Glutamatergic neuron (in vitro differentiated cells): Measurements from ENCODE around the gene IL21. TPM values are rescaled to one million over a fixed set of nuclear protein-coding genes. Genes with fewer than 3 reads are reported as not detected.

ENCODE experiments used
- DNase-seq: peaks from one replicate; pipeline ENCODE4 v3.0.0; 2022
- H3K27ac Mint-ChIP-seq: one replicate; pipeline ENCODE4 v1.8.0; 2020; ENCODE audit warnings: mild to moderate bottlenecking, mixed read lengths, inconsistent platforms; ENCODE audit not compliant: unreplicated experiment
- H3K27me3 Mint-ChIP-seq: one replicate; pipeline ENCODE4 v1.8.0; 2020; ENCODE audit warnings: mild to moderate bottlenecking, moderate library complexity, mixed read lengths, inconsistent platforms; ENCODE audit not compliant: unreplicated experiment
- H3K36me3 Mint-ChIP-seq: one replicate; pipeline ENCODE4 v1.8.0; 2020; ENCODE audit warnings: mild to moderate bottlenecking, mixed read lengths, inconsistent platforms; ENCODE audit not compliant: unreplicated experiment
- H3K4me1 Mint-ChIP-seq: one replicate; pipeline ENCODE4 v1.8.0; 2020; ENCODE audit warnings: mild to moderate bottlenecking, low read depth, mixed read lengths, inconsistent platforms; ENCODE audit not compliant: unreplicated experiment
- H3K4me3 Mint-ChIP-seq: one replicate; pipeline ENCODE4 v1.8.0; 2020; ENCODE audit warnings: mild to moderate bottlenecking, mixed read lengths, inconsistent platforms; ENCODE audit not compliant: unreplicated experiment
- H3K9me3 Mint-ChIP-seq: one replicate; pipeline ENCODE4 v1.8.0; 2020; ENCODE audit warnings: mild to moderate bottlenecking, moderate library complexity, mixed read lengths, inconsistent platforms; ENCODE audit not compliant: unreplicated experiment
- CTCF ChIP-seq: fragments of 200-600 bp; sonication (generic); IDR thresholded peaks from one replicate; pipeline ENCODE4 v1.5.0; 2021; ENCODE audit not compliant: partially characterized antibody, unreplicated experiment
- total RNA-seq: library from RNA; stranded (reverse); fragmentation: NEBNext Ultra II Directional; extraction: Animal tissue kit (Norgen Biotek cat#: 25700); gene quantifications from one replicate; pipeline ENCODE4 v1.2.1, GENCODE V29; 2021; ENCODE audit not compliant: unreplicated experiment

Gene IL21
- total RNA-seq, 1 donor from 2014 or later = not detected

DNA sequence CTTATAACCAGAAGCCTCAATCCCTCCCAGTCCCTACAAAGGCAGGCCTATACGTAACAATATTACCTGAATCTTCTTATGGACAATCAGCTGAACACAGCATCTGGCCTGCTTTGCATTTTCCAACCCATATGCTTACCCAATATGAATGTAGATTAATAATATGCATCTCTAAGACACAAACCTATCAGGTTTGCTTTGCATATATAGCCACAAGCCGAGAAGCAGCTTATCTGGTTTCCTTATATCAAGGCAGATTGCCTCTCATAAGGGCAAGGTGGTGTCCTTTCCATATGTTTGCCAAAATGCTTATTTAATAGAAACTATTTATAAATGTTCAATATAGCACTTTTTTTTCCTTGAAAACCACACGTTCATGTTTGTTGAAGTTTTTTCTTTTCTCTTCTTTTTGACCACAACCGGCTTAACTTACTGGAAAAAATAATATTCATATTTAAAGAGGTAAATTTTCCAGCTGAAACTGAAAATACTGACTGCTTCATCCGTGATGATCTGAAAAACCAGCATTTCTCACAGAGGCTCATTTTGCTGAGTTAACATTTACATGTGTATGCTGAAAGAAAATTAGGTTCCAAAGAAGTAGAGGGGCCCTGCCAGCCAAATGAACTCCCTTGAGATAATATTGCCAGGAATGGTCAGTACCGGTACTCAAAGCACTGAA is 3.8 kb downstream of the IL21 start:
- H3K36me3 Mint-ChIP-seq = no peaks in the 10 kb centered on the region
- no peak overlapping the region for H3K4me3 Mint-ChIP-seq
- no peak for TF ChIP-seq CTCF
- H3K27ac Mint-ChIP-seq = no peak overlapping the region
- no peaks in the 10 kb centered on the region for H3K27me3 Mint-ChIP-seq
- no peaks in the 10 kb centered on the region for H3K9me3 Mint-ChIP-seq
- DNase-seq = no peak
- no peaks in the 10 kb centered on the region for H3K4me1 Mint-ChIP-seq

DNA sequence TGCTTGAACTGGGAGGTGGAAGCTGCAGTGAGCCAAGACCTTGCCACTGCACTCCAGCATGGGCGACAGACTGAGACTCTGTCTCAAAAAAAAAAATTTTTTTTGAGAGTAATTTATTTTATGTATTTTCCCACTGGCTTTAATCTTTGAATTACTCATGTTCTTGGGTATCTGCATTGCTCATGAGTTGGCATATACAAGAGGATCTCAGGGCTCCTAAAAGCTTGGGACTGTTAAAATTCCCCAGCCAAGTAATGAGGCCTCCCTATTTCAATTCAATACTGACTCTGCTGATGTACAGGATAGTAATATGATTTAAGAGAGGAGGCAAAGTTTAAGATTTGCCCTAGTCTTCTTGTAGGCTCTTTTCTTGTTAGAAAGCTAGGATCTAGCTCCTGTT is 6.2 kb downstream of the IL21 start:
- H3K4me3 Mint-ChIP-seq = no peak overlapping the region
- H3K27ac Mint-ChIP-seq = no peak overlapping the region
- H3K27me3 Mint-ChIP-seq = no peaks in the 10 kb centered on the region
- no peaks in the 10 kb centered on the region for H3K9me3 Mint-ChIP-seq
- no peak for DNase-seq
- no peak for TF ChIP-seq CTCF
- no peaks in the 10 kb centered on the region for H3K36me3 Mint-ChIP-seq
- H3K4me1 Mint-ChIP-seq = no peaks in the 10 kb centered on the region

GRCh38 chr4:122612540-122612939 is 8.3 kb downstream of the IL21 start:
- H3K27me3 Mint-ChIP-seq = no peaks in the 10 kb centered on the region
- no peak for TF ChIP-seq CTCF
- H3K27ac Mint-ChIP-seq = no peak overlapping the region
- no peaks in the 10 kb centered on the region for H3K9me3 Mint-ChIP-seq
- H3K36me3 Mint-ChIP-seq = no peaks in the 10 kb centered on the region
- no peak for DNase-seq
- no peak overlapping the region for H3K4me3 Mint-ChIP-seq
- no peaks in the 10 kb centered on the region for H3K4me1 Mint-ChIP-seq

- Mint-ChIP-seq H3K4me1 (no peaks in the 10 kb centered on the region), H3K4me3 (no peak overlapping the region), H3K27ac (no peak overlapping the region), H3K36me3 (no peaks in the 10 kb centered on the region), H3K9me3 (no peaks in the 10 kb centered on the region), H3K27me3 (no peaks in the 10 kb centered on the region)
- TF ChIP-seq CTCF = no peak
- no peak for DNase-seq
These were observed 14.4 kb downstream of the IL21 start for GRCh38 chr4:122606364-122607043.

DNA sequence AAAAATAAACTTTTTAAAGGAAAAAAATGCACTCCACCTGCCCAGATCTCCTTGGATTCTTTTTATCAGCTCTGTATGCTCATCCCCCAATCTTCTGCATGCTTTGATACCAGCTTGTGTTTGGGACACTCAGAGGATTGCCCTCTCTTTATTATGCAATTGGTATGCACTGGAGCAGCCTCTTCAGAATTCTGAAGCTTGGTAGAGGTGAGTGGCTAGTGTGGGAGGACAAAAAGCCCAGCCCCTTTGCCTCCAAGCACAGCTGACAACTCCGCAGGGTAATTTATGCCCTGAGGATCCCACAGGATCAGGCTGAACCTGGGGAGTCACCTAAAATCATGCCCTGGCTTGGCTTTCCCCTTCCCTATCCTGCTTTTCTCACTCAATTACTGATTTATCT is 16.7 kb downstream of the IL21 start:
- Mint-ChIP-seq H3K4me1 (no peaks in the 10 kb centered on the region), H3K27ac (no peak overlapping the region)
- DNase-seq = no peak

More for the DNA sequence above, 16.7 kb downstream of the IL21 start:
- TF ChIP-seq CTCF = no peak
- Mint-ChIP-seq H3K9me3 (no peaks in the 10 kb centered on the region), H3K36me3 (no peaks in the 10 kb centered on the region), H3K4me3 (no peak overlapping the region), H3K27me3 (no peaks in the 10 kb centered on the region)
